Measurements from ENCODE around the gene EPN2. TPM values are rescaled to one million over a fixed set of nuclear protein-coding genes. Genes with fewer than 3 reads are reported as not detected.

EPN2 gene
- total RNA-seq, 1 donor from 2014 or later = 74.5 TPM

GRCh38 chr17:19372866-19373504 is 135.8 kb downstream of the EPN2 start:
- Mint-ChIP-seq H3K27ac (ENCODE audit: unreplicated experiment) (no peak overlapping the region), H3K4me3 (ENCODE audit: unreplicated experiment) (no peak overlapping the region), H3K9me3 (ENCODE audit: unreplicated experiment) (no peaks in the 10 kb centered on the region), H3K36me3 (ENCODE audit: low read depth, unreplicated experiment) (peaks cover 5% of the 10 kb centered on the region), H3K4me1 (ENCODE audit: unreplicated experiment) (peaks cover 15% of the 10 kb centered on the region), H3K27me3 (ENCODE audit: unreplicated experiment) (peaks cover 6% of the 10 kb centered on the region)
- TF ChIP-seq CTCF (IDR thresholded peaks at IDR 0.05; ENCODE audit: unreplicated experiment) = no peak
- no peak for DNase-seq (ENCODE audit: low spot score)

- no peak overlapping the region for H3K27ac Mint-ChIP-seq (ENCODE audit: unreplicated experiment)
- H3K9me3 Mint-ChIP-seq (ENCODE audit: unreplicated experiment) = no peaks in the 10 kb centered on the region
- H3K4me1 Mint-ChIP-seq (ENCODE audit: unreplicated experiment) = peaks cover 17% of the 10 kb centered on the region
- no peak for TF ChIP-seq CTCF (IDR thresholded peaks at IDR 0.05; ENCODE audit: unreplicated experiment)
- peaks cover 5% of the 10 kb centered on the region for H3K36me3 Mint-ChIP-seq (ENCODE audit: low read depth, unreplicated experiment)
- H3K4me3 Mint-ChIP-seq (ENCODE audit: unreplicated experiment) = no peak overlapping the region
- no peak for DNase-seq (ENCODE audit: low spot score)
- H3K27me3 Mint-ChIP-seq (ENCODE audit: unreplicated experiment) = peaks cover 3% of the 10 kb centered on the region
These were observed 137.0 kb downstream of the EPN2 start for GRCh38 chr17:19374136-19374535.

GRCh38 chr17:19375732-19376131 is 138.6 kb downstream of the EPN2 start:
- no peak for TF ChIP-seq CTCF (IDR thresholded peaks at IDR 0.05; ENCODE audit: unreplicated experiment)
- Mint-ChIP-seq H3K9me3 (ENCODE audit: unreplicated experiment) (no peaks in the 10 kb centered on the region), H3K4me3 (ENCODE audit: unreplicated experiment) (peak overlapping the region; percentile 69), H3K36me3 (ENCODE audit: low read depth, unreplicated experiment) (peaks cover 12% of the 10 kb centered on the region), H3K27me3 (ENCODE audit: unreplicated experiment) (peaks cover 9% of the 10 kb centered on the region), H3K27ac (ENCODE audit: unreplicated experiment) (no peak overlapping the region), H3K4me1 (ENCODE audit: unreplicated experiment) (peaks cover 19% of the 10 kb centered on the region)
- DNase-seq (ENCODE audit: low spot score) = no peak

GRCh38 chr17:19376811-19377210 is 139.6 kb downstream of the EPN2 start:
- H3K27me3 Mint-ChIP-seq (ENCODE audit: unreplicated experiment) = peaks cover 7% of the 10 kb centered on the region
- H3K9me3 Mint-ChIP-seq (ENCODE audit: unreplicated experiment) = no peaks in the 10 kb centered on the region
- H3K36me3 Mint-ChIP-seq (ENCODE audit: low read depth, unreplicated experiment) = peaks cover 13% of the 10 kb centered on the region
- DNase-seq (ENCODE audit: low spot score) = no peak
- peaks cover 19% of the 10 kb centered on the region for H3K4me1 Mint-ChIP-seq (ENCODE audit: unreplicated experiment)
- peak overlapping the region; percentile 98 for H3K27ac Mint-ChIP-seq (ENCODE audit: unreplicated experiment)
- H3K4me3 Mint-ChIP-seq (ENCODE audit: unreplicated experiment) = peak overlapping the region; percentile 99
- no peak for TF ChIP-seq CTCF (IDR thresholded peaks at IDR 0.05; ENCODE audit: unreplicated experiment)

GRCh38 chr17:19377602-19378415 is 140.6 kb downstream of the EPN2 start:
- Mint-ChIP-seq H3K4me1 (ENCODE audit: unreplicated experiment) (peaks cover 14% of the 10 kb centered on the region), H3K9me3 (ENCODE audit: unreplicated experiment) (no peaks in the 10 kb centered on the region), H3K36me3 (ENCODE audit: low read depth, unreplicated experiment) (peaks cover 13% of the 10 kb centered on the region), H3K4me3 (ENCODE audit: unreplicated experiment) (peak overlapping the region; percentile 99), H3K27ac (ENCODE audit: unreplicated experiment) (peak overlapping the region; percentile 98), H3K27me3 (ENCODE audit: unreplicated experiment) (peaks cover 7% of the 10 kb centered on the region)
- TF ChIP-seq CTCF (IDR thresholded peaks at IDR 0.05; ENCODE audit: unreplicated experiment) = no peak
- peak; percentile 98 for DNase-seq (ENCODE audit: low spot score)
